Activated T-cell treated with anti-CD3 and anti-CD28 coated beads for 24 hours (primary cell): ENCODE results near the gene MS4A1.
"Not testable (repeated sequence)": the region's sequence is repeated elsewhere in the genome, so short reads cannot be mapped to it uniquely, and the experiment has no call there.

Source experiments
- DNase-seq: peaks from one replicate; pipeline ENCODE4 v3.0.0-alpha.2; 2020; ENCODE audit warnings: low read depth

Gene MS4A1

DNA sequence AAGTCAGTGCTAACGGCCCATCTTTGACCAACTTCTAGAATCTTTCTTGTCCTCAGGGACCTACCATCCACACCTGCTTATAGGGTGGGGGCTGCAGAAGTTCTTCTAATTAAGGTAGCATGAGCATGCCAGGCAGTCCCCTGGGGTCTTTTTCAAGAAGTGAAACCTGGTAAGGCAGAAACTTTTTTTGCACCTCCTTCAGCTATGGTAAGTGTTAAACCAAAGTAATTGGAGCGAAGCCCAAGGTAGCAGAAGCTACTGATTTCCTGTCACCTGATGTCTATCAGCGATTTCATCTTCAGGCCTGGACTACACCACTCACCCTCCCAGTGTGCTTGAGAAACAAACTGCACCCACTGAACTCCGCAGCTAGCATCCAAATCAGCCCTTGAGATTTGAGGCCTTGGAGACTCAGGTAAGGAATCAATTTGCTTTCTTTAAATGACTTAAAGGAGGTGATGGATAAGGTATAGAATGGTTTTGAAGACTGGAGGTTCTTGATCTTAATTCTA lies at the start of gene MS4A1:
Gene MS4A1 (plus strand): TSS at position 317 of the 512 bp plus-strand sequence. CDS start 6,528 bp downstream, outside the sequence.
- DNase-seq: no peak

GRCh38 chr11:60420015-60420414 lies 35.6 kb upstream of the MS4A1 start:
- no peak for DNase-seq

DNA sequence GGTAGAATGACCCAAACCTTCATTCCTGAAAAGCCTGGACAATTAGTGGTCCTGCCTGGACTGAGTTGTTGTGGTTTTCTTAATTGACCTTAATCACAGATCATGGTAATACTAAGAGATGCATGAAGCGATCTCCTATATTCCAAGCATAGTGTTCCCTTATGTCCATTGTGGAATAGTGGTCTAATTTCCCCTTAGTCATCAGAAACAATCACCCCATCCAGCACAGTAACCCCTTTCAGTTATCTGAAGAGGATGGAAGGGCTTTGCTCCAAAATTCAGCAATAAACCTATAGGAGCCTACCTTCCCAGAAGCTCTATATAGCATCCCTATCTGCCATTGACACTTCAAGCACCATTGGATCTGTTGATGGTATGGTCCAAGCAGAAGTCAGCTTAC lies 33.0 kb upstream of the MS4A1 start:
- no peak for DNase-seq

DNA sequence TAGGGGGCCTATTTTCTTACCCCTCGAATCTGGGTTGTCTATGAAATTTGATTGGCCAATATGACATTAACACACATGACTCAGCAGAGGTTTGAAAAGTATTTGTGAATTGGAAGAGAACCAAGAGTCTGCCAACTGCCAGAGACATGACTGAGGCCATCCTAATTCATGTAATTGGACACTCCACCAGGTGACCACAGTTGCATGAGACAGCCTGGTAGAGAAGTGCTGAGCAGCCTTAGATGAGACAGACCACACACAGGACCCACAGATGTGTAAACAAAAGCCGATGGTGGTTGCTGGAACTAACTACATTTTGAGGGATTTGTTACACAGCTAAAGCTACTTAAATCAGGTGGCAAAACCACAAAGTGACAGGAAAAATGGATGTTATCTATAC lies 27.1 kb upstream of the MS4A1 start:
- DNase-seq: no peak

DNA sequence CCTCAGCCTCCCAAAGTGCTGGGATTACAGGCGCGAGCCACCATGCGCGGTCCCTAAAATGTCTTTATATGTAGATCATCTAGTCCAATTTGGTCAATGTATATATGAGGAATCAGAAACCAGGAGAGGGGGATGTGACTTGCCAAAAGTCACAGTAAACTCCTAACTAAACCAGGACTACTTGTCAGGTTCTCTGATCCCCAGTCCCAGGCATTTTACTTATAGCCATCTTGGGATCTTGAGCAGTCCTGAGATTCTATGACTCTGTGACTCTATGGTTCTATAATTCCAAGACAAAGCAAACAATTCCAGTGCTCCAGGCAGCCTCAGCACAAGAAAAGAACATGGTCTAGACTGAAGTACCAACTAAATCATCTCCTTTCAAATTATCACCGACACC lies 26.4 kb upstream of the MS4A1 start, which contains the start of gene MS4A5:
Gene MS4A5 (plus strand): TSS at position 301 of the 400 bp plus-strand sequence. CDS start 103 bp downstream, outside the sequence.
- DNase-seq: no peak

DNA sequence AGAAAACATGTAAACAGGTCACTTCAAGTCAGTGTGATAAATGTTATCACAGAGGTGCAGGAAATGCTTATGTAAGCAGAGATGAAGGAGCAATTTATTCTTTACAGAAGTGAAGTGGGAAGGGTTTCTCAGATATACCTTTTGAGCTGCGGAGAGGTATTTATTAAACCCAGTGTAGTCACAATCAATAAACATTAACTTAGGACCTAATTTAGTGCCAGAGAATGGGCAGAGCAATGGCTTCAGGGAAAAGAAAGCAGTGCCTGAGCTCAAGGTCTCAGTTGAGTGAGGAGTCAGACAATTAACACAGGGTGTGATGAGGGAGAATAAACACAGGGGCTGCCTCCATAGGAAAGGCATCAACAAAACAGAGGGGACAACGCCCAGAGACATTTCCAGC lies 24.4 kb upstream of the MS4A1 start:
- no peak for DNase-seq

GRCh38 chr11:60433401-60433800 lies 22.2 kb upstream of the MS4A1 start:
- no peak for DNase-seq

GRCh38 chr11:60447070-60447469 lies 8.6 kb upstream of the MS4A1 start:
- no peak for DNase-seq

DNA sequence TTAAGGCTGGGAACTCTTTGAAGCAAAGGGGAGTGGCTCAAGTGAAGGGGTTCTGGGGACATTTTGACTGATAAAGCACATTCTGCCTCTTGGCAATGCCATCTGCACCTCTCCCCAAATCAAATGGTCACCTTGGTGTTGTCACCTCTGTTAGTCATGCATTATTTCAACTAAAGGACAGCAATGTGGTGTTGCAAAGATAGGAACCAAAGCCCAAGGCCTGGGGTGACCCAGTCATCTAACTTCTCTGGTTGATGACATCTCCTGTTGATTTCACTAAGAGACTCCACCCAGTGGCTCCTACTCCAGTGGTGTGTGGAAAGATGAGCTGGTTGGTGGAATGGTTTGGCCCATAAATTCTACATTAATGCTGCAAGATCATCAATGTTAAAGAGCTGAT lies 7.8 kb upstream of the MS4A1 start:
- DNase-seq: no peak

DNA sequence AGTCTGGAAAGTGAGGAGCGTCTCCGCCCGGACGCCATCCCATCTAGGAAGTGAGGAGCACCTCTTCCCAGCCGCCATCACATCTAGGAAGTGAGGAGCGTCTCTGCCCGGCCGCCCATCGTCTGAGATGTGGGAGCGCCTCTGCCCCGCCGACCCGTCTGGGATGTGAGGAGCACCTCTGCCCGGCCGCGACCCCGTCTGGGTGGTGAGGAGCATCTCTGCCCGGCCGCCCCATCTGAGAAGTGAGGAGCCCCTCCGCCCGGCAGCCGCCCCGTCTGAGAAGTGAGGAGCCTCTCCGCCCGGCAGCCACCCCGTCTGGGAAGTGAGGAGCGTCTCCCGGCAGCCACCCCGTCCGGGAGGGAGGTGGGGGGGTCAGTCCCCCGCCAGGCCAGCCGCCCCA lies 4.5 kb upstream of the MS4A1 start:
- not testable (repeated sequence) for DNase-seq

GRCh38 chr11:60454212-60454611 lies 1.4 kb upstream of the MS4A1 start:
- DNase-seq: no peak

DNA sequence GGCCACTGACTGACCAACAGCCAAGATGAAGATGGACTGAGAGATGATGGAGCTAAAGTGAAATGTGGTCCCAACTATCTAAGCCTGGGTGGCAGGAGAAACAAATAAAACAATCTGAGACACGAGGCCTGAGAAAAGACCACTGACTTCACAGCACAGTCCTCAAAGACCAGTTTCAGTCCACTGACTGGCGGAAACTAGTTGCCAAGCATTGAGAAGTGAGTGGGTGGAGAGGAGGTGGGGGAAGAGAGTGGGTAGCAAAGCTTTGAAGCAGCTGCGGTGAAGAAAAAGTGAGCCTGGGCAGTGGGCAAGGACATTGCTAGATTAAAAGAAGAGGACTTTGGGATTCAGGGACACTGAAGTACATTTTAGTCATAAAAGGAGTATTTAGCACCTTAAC lies 1.9 kb downstream of the MS4A1 start:
- no peak for DNase-seq

- DNase-seq: no peak
Measured at GRCh38 chr11:60459345-60459744, 3.7 kb downstream of the MS4A1 start.

DNA sequence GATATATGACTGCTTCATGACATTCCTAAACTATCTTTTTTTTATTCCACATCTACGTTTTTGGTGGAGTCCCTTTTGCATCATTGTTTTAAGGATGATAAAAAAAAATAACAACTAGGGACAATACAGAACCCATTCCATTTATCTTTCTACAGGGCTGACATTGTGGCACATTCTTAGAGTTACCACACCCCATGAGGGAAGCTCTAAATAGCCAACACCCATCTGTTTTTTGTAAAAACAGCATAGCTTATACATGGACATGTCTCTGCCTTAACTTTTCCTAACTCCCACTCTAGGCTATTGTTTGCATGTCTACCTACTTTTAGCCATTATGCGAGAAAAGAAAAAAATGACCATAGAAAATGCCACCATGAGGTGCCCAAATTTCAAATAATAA lies 13.2 kb downstream of the MS4A1 start:
- no peak for DNase-seq

- DNase-seq: no peak
Measured at GRCh38 chr11:60469723-60470122, 14.1 kb downstream of the MS4A1 start.

DNA sequence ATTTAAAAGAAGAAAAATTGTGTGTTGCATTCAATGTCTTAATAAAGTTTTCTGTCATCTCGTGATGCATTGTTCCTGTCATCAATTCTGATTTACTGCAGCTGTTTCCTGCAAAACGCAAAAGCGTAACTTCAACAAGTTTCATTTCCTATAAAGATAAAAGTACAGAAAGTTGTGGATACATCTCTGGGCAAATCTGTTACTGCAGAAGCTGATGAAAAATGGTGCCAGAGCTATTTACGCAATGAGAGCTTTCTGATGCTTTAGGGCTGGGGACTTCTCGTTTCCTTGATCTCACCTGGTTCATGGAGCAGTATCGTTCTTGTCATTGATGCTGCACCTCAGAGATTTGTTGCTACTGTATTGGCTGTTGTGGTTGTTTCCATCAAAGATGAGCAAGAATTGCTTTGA lies 21.4 kb downstream of the MS4A1 start:
- no peak for DNase-seq

DNA sequence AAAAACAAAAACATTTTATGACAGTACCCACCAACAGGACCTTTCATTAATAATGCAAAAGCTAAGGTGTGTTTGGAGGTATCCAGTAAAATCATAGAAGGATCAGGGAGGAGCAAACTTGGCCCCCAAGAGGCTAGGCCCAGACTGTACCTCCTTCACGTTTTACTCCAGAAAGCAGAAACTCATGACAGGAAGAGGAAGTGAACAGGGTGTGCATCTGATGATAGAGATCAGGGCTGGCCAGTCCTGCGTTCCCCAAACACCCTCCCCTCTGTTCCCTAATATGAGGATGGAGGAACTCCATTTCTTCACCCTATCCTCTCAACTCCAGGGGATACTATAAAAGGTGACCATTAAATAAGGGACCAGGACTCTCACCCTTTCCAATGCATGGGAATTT lies 26.7 kb downstream of the MS4A1 start:
- DNase-seq: no peak

- DNase-seq: no peak
Measured at GRCh38 chr11:60485987-60486386, 30.3 kb downstream of the MS4A1 start.

- DNase-seq: no peak
Measured at GRCh38 chr11:60492488-60493009, 36.9 kb downstream of the MS4A1 start, which contains the start of gene MS4A12. MS4A12 (plus strand) TSS chr11:60492778; CDS start chr11:60497319, 4,541 bp downstream.

- DNase-seq: no peak
Measured at GRCh38 chr11:60493454-60493853, 37.8 kb downstream of the MS4A1 start.

- DNase-seq: no peak
Measured at GRCh38 chr11:60498399-60498798, 42.8 kb downstream of the MS4A1 start.

GRCh38 chr11:60498853-60499252 lies 43.2 kb downstream of the MS4A1 start:
- no peak for DNase-seq

GRCh38 chr11:60500276-60500910 lies 44.7 kb downstream of the MS4A1 start:
- DNase-seq: no peak
